Stromal cell of bone marrow (primary cell): Measurements from ENCODE around the gene MGAT4B.
"Not testable (repeated sequence)": the region's sequence is repeated elsewhere in the genome, so short reads cannot be mapped to it uniquely, and the experiment has no call there.

Source experiments
- DNase-seq: peaks from one replicate; pipeline ENCODE4 v3.0.0-alpha.2; 2012; ENCODE audit warnings: low read depth

Gene MGAT4B

DNA sequence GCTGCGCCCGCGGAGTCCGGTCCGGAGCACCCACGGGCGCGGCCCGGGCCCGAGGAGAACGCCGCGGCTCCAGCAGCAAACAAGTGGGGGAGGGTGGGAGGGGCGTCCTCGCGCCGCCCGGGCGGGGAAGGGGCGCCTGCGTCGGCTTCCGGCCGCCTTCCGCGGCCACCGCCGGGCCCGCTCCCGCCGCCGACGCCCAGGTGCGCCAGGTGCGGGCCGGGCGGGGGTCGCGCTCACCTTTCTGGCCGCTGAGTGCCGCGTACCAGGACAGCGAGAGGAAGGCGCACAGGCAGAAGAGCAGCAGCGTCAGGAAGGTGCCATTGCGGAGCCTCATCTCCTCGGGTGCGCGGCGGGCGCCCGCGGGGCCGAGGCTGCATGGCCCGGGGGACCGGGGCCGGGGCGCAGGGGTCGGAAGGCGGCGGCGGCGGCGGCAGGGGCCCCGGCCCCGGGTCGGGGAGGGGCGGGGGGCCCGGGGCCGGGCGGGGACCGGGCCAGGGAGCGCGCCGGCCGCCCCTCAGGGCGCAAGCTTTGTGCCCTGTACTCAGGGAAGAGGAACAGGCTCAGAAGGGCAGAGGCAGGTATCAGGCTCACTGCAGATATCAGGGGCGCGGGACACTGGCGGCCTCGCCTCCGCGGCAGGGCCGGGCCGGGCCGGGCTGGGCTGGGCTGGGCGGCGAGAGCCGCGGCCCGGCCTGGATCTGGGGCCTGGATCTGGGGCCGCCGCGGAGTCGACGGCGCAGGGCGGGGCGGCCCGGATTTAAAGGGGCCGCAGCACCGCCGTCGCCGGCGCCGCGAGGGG, at the start of gene MGAT4B:
TSS of gene MGAT4B (minus strand) at position 617 of the 799 bp plus-strand sequence. CDS start at position 334, 283 bp downstream.
- peak; percentile 63 for DNase-seq

DNA sequence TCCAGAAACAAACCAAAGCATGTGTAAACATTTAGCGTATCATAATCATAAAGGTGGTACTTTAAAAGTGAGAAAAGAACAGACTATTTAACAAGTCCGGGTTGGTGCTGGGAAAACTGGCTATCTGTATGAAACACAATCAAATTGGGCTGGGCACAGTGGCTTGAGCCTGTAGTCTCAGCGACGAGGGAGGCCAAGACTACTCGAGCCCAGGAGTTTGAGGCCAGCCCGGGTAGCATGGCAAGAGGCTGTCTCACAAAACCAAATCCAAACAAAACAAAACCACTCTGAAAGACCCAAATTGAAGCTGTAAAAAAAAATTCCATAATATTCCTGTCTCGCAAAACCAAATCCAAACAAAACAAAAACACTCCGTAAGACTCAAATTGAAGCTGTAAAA, 47.7 kb upstream of the MGAT4B start:
- DNase-seq = no peak

DNA sequence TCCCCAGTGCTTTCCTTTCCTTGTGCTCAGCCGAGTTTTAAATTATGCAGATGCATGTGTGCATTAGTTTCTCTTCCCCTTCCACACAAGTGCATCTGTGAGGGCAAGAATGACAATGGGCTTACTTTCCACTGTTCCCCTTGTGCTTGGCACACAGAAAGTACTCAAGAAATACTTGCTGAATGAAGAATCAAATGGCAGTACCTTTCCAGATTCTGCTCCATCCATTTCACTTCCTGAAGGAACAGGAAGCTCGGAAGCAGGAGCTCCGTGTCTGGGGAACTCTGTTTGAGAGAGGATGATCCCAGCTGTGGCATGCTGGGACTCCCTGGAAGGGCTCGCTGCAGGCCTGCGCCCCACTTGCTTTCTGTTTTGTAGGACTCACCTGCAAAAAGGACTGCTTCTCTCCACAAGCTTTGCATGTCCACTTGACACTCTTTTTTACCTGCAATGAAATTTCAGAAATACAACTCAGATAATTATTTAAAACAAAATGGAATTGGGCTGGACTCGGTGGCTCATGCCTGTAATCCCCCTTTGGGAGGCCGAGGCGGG, 46.4 kb upstream of the MGAT4B start:
- DNase-seq = no peak

DNA sequence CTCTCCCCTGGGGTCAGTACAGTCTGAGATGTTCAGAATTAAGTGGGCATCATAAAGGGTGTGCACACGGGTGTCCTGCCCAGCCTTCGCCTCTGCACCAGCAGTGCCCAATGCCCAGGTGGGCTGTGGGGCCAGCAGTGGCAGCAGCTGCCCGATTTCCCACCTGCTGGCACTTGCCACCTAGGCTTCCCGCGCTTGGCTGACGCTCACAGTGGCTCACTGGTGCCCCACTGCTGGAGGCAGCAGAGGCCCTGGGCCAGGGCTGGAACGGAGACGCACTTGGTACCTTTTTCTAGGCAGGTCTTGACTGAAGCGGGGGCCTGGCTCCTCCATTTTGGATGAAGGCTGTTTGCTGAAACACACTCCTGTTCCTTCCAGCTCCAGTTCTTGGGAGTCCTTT, 35.0 kb upstream of the MGAT4B start:
- no peak for DNase-seq

DNA sequence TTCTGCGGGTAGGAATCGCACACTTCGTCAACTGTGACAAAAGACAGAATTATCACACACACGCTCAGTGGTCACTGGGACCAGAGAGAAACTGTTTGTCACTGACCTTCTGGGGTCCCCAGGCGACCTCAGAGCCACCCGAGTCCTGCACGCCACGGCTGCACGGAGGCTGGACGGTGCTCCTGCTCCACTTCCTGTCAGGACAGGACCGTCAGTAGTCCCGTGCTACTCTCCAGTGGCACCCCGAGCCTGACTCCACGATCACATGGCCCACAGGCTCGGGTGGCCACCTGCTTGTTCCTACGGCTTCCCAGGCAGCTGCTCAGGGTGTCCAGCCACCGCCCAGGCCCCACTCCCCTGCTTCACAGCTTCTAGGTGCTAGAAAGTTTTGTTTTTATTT, 34.1 kb upstream of the MGAT4B start:
- DNase-seq = no peak

DNA sequence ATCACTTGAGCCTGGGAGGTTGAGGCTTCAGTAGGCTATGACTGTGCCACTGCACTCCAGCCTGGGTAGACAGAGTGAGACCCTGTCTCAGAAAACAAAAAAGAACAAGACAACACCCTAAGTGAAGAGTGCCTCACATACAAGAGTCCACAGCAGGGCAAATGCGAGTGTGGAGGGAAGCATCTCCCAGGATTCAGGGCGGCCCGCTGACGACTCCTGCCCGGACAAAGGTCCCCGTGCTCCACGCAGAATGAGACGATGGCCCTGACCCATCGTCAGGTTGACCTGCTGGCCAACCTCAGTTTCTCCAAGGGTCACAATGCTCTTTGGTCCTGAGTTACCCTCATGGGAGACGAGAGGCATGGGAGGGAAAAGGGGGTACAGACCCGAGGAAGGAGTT, 33.7 kb upstream of the MGAT4B start:
- no peak for DNase-seq

DNA sequence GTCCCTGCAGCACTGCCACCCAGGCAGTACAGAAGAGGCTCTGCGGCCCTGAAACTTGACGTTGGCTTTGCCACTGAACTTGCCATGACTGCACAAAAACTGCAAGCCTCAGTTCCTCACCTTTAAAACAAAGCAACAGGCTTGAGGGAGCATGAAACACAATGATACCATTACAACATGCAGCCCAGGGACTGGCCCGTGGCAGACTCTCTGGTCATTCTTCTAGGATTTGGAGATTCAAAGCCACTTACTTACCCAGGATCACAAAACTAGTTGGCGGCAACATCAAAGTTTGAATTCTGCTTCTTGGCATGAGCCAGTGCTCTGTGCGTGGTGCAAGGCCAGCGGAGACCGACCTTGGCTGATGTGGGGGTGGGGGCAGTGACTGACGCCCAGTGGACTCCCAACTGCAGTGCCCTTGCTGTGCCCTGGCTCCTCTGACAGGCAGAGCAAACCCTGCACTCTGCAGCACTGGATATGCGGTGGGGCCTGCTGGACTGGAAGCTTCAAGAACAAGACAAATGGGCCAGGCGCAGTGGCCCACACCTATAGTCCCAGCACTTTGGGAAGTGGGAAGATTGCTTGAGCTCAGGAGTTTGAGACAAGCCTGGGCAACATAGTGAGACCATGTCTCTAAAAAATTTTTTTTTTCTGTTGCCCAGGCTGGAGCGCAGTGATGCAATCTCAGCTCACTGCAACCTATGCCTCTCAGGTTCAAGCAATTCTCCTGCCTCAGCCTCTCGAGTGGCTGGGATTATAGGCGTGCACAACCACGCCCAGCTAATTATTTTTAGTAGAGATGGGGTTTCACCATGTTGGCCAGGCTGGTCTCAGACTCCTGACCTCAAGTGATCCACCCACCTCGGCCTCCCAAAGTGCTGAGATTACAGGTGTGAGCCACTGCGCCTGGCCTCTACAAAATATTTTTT, 32.9 kb upstream of the MGAT4B start:
- no peak for DNase-seq

DNA sequence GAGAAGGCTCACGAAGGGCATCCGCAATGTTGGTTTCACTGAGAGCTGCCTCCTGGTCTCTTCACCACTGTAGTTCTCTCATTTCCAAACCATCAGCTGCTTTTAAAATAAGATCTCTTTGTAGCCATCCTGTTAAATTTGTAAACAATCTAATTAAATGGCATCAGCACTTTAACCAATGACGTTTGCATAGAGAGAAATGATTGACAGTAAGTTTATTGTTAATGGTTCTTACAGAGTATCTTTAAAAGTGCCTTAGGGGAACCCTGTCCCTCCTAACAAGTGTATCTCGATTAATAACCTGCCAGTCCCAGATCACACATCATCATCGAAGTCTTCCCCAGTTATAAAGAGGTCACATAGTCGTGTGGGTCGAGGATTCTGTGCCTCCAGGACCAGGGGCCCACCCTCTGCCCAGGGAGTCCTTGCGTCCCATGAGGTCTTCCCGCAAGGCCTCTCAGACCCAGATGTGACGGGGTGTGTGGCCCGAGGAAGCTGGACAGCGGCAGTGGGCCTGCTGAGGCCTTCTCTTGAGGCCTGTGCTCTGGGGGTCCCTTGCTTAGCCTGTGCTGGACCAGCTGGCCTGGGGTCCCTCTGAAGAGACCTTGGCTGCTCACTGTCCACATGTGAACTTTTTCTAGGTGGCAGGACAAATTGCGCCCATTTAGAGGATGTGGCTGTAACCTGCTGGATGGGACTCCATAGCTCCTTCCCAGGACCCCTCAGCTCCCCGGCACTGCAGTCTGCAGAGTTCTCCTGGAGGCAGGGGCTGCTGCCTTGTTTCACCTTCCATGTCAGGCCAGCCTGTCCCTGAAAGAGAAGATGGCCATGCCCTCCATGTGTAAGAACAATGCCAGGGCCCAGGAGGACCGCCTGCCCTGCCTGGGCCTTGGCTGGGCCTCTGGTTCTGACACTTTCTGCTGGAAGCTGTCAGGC, 30.7 kb upstream of the MGAT4B start:
- no peak for DNase-seq

DNA sequence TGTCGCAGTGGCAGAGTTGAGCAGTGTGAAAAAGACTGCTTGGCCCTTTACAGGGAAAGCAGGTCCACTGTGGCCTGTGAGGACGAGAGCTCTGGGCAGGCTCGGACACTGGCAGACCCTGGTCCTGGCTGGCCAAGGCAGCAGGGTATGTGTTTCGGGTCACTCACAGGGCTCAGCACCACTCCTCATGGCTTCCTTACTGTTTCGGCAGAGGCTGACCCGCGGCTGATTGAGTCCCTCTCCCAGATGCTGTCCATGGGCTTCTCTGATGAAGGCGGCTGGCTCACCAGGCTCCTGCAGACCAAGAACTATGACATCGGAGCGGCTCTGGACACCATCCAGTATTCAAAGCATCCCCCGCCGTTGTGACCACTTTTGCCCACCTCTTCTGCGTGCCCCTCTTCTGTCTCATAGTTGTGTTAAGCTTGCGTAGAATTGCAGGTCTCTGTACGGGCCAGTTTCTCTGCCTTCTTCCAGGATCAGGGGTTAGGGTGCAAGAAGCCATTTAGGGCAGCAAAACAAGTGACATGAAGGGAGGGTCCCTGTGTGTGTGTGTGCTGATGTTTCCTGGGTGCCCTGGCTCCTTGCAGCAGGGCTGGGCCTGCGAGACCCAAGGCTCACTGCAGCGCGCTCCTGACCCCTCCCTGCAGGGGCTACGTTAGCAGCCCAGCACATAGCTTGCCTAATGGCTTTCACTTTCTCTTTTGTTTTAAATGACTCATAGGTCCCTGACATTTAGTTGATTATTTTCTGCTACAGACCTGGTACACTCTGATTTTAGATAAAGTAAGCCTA, 29.8 kb upstream of the MGAT4B start:
- DNase-seq = no peak

DNA sequence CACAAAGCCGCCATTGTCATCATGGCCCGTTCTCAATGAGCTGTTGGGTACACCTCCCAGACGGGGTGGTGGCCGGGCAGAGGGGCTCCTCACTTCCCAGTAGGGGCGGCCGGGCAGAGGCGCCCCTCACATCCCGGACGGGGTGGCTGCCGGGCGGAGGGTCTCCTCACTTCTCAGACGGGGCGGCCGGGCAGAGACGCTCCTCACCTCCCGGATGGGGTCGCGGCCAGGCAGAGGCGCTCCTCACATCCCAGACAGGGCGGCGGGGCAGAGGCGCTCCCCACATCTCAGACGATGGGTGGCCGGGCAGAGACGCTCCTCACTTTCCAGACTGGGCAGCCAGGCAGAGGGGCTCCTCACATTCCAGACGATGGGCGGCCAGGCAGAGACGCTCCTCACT, 28.2 kb upstream of the MGAT4B start:
- DNase-seq = not testable (repeated sequence)

DNA sequence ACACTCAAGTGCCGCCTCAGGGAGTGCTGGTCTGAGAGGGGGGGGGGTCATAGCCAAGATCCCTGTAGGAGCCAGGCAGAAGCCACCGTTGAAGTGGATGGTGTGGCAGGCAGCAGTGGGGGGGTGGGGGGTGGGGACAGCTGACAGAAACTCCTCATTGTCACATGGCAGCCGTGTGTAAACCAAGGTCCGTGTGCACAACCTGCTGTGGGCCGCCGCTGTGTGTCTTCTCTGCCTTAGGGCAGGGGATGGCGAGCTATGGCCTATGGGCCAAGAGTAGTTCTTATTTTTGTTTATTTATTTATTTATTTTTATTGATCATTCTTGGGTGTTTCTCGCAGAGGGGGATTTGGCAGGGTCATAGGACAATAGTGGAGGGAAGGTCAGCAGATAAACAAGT, 27.5 kb upstream of the MGAT4B start:
- no peak for DNase-seq

DNA sequence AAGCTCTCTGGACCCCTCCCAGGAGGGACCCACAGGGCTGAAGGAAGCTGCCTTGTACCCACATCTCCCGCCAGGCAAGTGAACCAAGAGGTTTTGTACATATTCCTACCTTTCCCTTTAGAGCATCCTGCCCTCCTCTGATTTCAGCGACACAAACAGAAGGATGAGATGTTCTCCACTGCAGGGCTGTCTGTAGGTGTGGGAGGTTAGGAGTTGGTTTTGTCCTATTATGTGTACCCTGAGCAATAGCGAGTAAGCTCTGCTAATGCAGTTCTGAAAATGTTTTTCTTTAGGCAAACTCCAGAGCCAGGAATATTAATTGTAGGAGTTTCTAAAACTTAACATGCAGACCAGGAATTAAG, 27.0 kb upstream of the MGAT4B start:
- DNase-seq = no peak

DNA sequence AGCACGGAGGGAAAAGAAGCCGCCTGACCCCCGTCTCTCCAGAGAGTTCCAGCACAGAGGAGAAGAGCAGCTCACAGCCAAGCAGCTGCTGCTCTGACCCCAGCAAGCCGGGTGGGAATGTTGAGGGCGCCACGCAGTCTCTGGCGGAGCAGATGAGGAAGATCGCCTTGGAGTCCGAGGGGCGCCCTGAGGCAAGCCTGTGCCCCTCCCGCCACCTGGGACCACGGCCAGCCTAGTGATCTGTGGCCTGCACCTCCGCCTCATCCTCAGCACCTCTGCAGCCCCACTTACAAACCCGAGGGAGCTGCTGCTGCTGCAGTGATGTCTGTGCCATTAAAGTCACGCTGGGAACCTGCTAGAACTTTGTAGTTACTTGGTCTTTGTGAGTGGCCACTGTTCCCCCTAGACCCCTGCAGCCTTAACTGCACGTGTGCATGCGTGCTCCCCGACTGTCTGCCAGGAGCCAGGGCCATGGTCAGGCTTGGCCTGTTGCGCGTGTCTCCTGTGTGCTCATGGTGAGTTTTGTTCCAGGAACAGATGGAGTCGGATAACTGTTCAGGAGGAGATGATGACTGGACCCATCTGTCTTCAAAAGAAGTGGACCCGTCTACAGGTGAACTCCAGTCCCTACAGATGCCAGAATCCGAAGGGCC, 26.5 kb upstream of the MGAT4B start:
- no peak for DNase-seq

DNA sequence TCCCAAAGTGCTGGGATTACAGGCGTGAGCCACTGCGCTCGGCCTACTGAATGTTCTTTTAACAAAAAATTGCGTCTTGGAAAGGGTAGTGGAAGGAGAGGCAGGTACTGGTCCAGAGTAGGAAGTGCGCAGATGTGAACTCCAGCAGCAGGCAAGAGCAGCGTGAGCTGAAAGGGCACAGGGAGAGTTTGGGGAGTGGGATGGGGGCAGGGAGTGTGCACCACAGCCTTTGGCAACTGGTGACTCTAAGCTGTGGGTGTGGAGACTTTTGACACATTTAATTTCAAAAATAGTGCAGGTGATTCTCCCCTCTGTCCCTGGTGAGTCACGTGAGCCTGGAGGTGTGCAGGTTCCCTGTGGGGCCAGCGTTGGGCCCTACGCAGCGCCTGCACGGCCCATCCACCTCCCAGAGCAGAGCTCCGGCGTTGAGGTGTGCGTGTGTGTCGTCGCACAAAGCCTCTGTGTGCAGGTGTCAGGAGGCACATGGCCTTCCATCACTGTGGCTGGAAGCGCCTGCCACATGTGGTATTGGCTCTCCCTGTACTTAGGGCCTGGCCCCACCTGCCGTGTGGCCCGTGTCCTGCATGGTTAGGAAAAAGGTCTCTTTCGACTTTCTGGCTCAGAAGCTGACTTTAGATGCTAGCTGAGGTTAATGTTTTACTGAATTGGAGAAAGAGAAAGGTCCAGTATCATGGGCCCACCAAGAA, 25.5 kb upstream of the MGAT4B start:
- no peak for DNase-seq

DNA sequence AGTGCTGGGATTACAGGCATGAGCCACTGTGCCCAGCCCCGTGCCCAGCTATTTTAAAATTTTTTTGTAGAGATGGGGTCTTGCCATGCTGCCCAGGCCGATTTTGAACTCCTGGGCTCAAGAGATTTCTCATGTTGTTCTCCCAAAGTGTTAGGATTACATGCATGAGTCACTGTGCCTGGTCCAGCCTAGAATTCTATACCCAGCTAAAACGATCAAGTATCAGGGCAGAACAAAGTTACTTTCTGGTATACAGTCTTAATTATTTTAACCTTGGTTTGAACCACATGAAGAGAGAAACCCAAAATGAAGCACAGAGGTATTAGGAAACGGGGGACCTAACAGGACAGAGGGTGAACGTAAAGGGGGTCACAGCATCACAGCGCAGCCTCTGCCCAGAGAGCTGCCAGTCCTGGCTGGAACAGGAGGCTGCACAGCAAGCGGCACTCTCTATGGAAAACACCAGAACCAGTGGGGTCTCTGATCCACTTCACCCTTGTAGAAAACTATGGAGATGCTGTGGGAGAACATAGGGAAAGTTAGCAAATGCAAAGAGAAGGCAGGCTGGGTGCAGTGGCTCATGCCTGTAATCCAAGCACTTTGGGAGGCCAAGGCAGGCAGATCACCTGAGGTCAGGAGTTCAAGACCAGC, 24.3 kb upstream of the MGAT4B start:
- DNase-seq = no peak

DNA sequence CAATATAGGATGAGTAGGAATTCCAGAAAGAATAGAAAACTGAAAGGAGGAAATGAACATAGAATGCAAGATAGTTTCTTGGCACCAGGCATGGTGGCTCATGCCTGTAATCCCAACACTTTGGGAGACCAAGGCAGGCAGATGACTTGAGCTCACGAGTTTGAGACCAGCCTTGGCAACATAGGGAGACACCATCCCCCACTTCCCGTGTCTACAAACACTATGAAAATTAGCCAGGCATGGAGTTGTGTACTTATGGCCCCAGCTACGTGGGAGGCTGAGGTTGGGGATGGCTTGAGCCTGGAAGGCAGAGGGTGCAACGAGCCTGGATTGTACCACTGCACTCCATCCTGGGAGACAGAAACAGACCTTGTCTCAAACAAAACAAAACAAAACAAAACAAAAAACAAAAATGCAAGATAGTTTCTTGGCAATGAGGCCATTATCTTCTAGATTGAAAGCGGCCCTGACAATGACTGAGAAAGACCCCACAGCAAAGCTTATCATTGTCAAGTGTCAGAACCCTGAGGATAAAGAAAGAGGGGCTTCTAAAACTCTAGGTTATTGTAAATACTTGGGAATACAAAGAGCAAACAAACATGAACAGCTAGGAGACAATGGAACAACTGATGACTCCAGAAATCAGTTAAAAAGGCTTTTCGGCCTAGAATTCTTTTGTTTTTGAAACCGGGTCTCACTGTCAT, 23.2 kb upstream of the MGAT4B start:
- DNase-seq = no peak

DNA sequence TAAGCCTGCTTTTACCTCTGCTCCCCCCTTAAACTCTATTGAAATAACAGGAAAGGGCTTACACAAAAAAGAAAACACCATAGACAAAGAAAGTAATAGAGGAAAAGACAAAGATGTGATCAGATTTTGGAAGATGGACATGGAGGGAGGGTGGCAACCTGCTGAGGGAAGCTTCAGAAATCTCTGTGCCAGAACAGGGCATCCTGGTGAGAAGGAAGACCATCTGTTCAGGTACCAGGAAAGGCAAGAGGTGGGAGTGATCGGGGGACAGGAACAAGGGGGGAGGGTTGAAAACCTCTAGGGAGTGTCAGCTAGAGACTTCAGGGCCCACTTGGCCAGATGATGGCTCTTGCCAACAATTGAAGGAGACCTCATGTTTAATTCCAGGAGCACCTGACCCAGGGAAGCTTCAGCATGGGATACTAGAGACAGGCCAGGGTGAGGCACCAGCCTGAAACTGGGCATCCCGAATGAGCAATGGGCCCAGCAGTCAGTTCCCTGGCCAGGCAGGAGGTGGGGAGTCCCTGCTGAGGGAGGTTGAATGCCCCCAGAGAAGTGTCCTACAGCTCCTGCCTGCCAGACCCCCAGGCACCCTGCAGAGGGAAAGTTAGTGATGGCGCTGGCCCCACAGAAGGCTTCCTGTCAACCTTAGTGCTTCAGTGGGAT, 22.2 kb upstream of the MGAT4B start:
- DNase-seq = no peak

DNA sequence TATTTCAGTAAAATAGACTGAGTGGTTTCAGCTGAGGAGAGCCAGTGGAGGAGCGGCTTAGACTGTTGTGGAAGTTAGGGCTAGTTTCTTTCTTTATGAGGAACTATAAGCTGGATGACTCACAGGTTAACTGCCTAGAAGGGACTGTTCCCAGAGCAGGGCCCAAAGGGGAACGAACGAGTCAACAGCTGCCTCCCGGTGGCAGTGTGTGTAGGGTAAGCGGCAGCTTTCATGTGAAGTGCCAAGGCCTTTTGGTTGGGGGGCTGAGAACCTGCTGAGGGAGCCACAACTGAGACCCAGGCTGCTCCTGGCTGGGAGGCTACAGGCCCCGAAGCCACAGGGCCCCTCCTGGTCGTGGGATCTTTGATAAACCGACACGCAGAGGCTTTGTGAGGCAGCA, 21.0 kb upstream of the MGAT4B start:
- no peak for DNase-seq
